Progenitor cell of endocrine pancreas (in vitro differentiated cells): Measurements from ENCODE around the gene WAC. TPM values are rescaled to one million over a fixed set of nuclear protein-coding genes. Genes with fewer than 3 reads are reported as not detected.

ENCODE experiments used
- DNase-seq: peaks from one replicate; pipeline ENCODE4 v3.0.0; 2021; ENCODE audit warnings: low spot score; ENCODE audit not compliant: unreplicated experiment
- H3K27ac Mint-ChIP-seq: 2 replicates; pipeline ENCODE4 v1.8.0; 2021; ENCODE audit warnings: mild to moderate bottlenecking, moderate library complexity, mixed read lengths
- H3K27me3 Mint-ChIP-seq: 2 replicates; pipeline ENCODE4 v1.8.0; 2021; ENCODE audit warnings: mixed read lengths
- H3K36me3 Mint-ChIP-seq: 2 replicates; pipeline ENCODE4 v1.8.0; 2022; ENCODE audit warnings: mixed read lengths; ENCODE audit not compliant: insufficient read depth
- H3K4me1 Mint-ChIP-seq: 2 replicates; pipeline ENCODE4 v1.8.0; 2021; ENCODE audit warnings: low read depth, mixed read lengths
- H3K4me3 Mint-ChIP-seq: 2 replicates; pipeline ENCODE4 v1.8.0; 2021; ENCODE audit warnings: low read depth, mild to moderate bottlenecking, moderate library complexity, mixed read lengths
- H3K9me3 Mint-ChIP-seq: 2 replicates; pipeline ENCODE4 v1.8.0; 2021; ENCODE audit warnings: low read depth, mixed read lengths
- CTCF ChIP-seq: fragments of 200-600 bp; sonication (generic); IDR thresholded peaks from one replicate; pipeline ENCODE4 v1.5.0; 2021; ENCODE audit warnings: antibody characterized with exemption, mild to moderate bottlenecking; ENCODE audit not compliant: unreplicated experiment
- total RNA-seq: library from RNA; stranded (reverse); gene quantifications from 2 replicates; pipeline ENCODE4 v1.2.1, GENCODE V29; 2021

Gene WAC
- total RNA-seq, 1 donor from 2014 or later: 140 TPM

- Mint-ChIP-seq H3K4me1 (peaks cover 27% of the 10 kb centered on the region), H3K27ac (peak overlapping the region; percentile 68), H3K36me3 (peaks cover 23% of the 10 kb centered on the region), H3K4me3 (no peak overlapping the region), H3K27me3 (no peaks in the 10 kb centered on the region), H3K9me3 (no peaks in the 10 kb centered on the region)
- DNase-seq: no peak
- no peak for TF ChIP-seq CTCF
Measured at GRCh38 chr10:28559618-28560017, 26.7 kb downstream of the WAC start.

GRCh38 chr10:28560617-28561016 is 27.7 kb downstream of the WAC start:
- DNase-seq: no peak
- H3K4me1 Mint-ChIP-seq: peaks cover 19% of the 10 kb centered on the region
- peak overlapping the region; percentile 2 for H3K27ac Mint-ChIP-seq
- peaks cover 16% of the 10 kb centered on the region for H3K36me3 Mint-ChIP-seq
- no peak overlapping the region for H3K4me3 Mint-ChIP-seq
- no peaks in the 10 kb centered on the region for H3K9me3 Mint-ChIP-seq
- TF ChIP-seq CTCF: no peak
- no peaks in the 10 kb centered on the region for H3K27me3 Mint-ChIP-seq

DNA sequence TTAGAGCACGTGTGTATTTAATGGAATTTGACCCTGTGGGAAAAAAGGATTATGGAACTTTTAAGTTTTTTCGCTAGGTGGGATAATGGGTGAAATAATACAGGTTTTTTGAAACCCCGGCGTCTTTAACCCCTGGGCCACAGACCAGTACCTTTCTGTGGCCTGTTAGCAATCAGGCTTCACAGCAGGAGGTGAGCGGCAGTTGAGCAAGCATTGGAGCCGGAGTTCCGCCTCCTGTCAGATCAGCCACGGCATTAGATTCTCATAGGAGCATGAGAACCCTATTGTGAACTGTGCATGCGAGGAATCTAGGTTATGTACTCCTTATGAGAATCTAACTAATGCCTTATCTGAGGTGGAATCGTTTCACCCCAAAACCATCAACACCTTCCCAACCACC is 28.6 kb downstream of the WAC start:
- Mint-ChIP-seq H3K27ac (no peak overlapping the region), H3K36me3 (peaks cover 18% of the 10 kb centered on the region), H3K4me3 (no peak overlapping the region), H3K27me3 (no peaks in the 10 kb centered on the region), H3K4me1 (peaks cover 24% of the 10 kb centered on the region), H3K9me3 (no peaks in the 10 kb centered on the region)
- DNase-seq: no peak
- TF ChIP-seq CTCF: no peak

GRCh38 chr10:28564905-28565304 is 32.0 kb downstream of the WAC start:
- Mint-ChIP-seq H3K36me3 (peaks cover 21% of the 10 kb centered on the region), H3K4me1 (peaks cover 27% of the 10 kb centered on the region), H3K27me3 (no peaks in the 10 kb centered on the region), H3K27ac (no peak overlapping the region), H3K4me3 (no peak overlapping the region), H3K9me3 (no peaks in the 10 kb centered on the region)
- no peak for DNase-seq
- TF ChIP-seq CTCF: no peak

DNA sequence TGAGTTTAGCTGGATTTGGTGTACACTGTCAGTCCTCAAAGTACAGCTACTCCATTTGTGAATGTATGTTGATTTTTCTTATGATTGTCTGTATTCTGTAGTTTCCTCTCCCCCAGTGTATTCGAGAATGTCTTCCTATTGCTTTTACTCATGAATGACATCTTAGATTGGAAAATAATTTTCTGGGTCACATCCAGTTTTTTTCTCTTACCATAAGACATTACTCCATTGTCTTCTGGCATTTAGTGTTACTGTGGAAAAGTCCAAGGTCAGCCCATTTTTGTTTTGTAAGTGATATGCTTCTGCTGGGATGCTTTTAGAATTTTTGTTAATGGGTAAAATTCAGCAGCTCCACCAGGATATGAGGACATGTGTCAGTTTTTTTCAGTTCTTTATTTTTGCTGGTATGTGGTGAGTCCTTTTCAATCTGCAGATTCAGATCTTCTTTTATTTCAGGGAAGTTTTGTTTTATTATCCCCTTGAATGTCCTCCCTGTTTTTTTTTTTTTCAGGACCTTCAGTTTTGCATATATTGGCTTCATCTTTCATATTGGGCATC is 33.6 kb downstream of the WAC start:
- no peak for DNase-seq
- Mint-ChIP-seq H3K36me3 (peaks cover 17% of the 10 kb centered on the region), H3K4me3 (no peak overlapping the region), H3K27me3 (no peaks in the 10 kb centered on the region), H3K27ac (peak overlapping the region; percentile 88), H3K4me1 (peaks cover 31% of the 10 kb centered on the region), H3K9me3 (no peaks in the 10 kb centered on the region)
- TF ChIP-seq CTCF: no peak
